SK-N-SH (cell line): ENCODE measurements around the gene THADA. TPM values are rescaled to one million over a fixed set of nuclear protein-coding genes. Genes with fewer than 3 reads are reported as not detected.

ENCODE experiments used
- CTCF ChIA-PET: fragments of 300-600, 350-600 bp; formaldehyde crosslinking; extraction: SDS; loops from one replicate; lab custom pipeline; 2021; lab: Yijun Ruan, JAX
- POLR2A ChIA-PET: fragments of 350-600 bp; sonication (Branson Sonifier 250); formaldehyde crosslinking; extraction: SDS; loops from one replicate; lab custom pipeline; 2020; ENCODE audit warnings: antibody characterized with exemption, inconsistent platforms; lab: Yijun Ruan, JAX
- DNase-seq: peaks from one replicate; pipeline ENCODE4 v3.0.0; 2012
- H2AFZ ChIP-seq: fragments of 200-600 bp; sonication (generic); 2 replicates; pipeline ENCODE4 v1.8.1; 2016; ENCODE audit warnings: antibody characterized with exemption, mild to moderate bottlenecking, low read depth
- H3F3A ChIP-seq: fragments of 200-600 bp; sonication (generic); replicated peaks from 2 replicates; pipeline ENCODE3; 2016; ENCODE audit warnings: antibody characterized with exemption, mild to moderate bottlenecking; ENCODE audit not compliant: insufficient read depth
- H3K27ac ChIP-seq, 2 experiments: fragments of 200-500 bp in 1 of 2; fragments of 200-600 bp in 1 of 2; sonication (Bioruptor generic) in 1 of 2; sonication (generic), shearing (Covaris generic) in 1 of 2; 2 replicates each; pipeline versions ENCODE4 v1.5.1 to v1.6.1; 2014 to 2016; ENCODE audit warnings: low read depth in 2 of 2, inconsistent platforms in 1 of 2, low read length in 1 of 2, mild to moderate bottlenecking in 1 of 2, mixed read lengths in 1 of 2
- H3K27me3 ChIP-seq: fragments of 200-600 bp; sonication (generic), shearing (Covaris generic); 2 replicates; pipeline ENCODE4 v1.6.1; 2016; ENCODE audit warnings: mixed run types; ENCODE audit not compliant: insufficient read depth
- H3K36me3 ChIP-seq, 2 experiments: fragments of 200-500 bp in 1 of 2; fragments of 200-600 bp in 1 of 2; sonication (Bioruptor generic) in 1 of 2; sonication (generic) in 1 of 2; replicated peaks in 1 of 2; 2 replicates each; pipeline versions ENCODE3 to v1.5.1; 2014 to 2016; ENCODE audit warnings: low read length in 1 of 2, mild to moderate bottlenecking in 1 of 2; ENCODE audit not compliant: insufficient read depth in 2 of 2, control insufficient read depth in 1 of 2
- H3K4me1 ChIP-seq, 2 experiments: fragments of 200-500 bp in 1 of 2; fragments of 200-600 bp in 1 of 2; sonication (Bioruptor generic) in 1 of 2; sonication (generic), shearing (Covaris generic) in 1 of 2; 2 replicates each; pipeline versions ENCODE4 v1.5.1 to v1.6.1; 2014 to 2016; ENCODE audit warnings: low read depth in 1 of 2, low read length in 1 of 2, mixed run types in 1 of 2; ENCODE audit not compliant: insufficient read depth in 2 of 2, control insufficient read depth in 1 of 2
- H3K4me2 ChIP-seq: fragments of 200-600 bp; sonication (generic), shearing (Covaris generic); 2 replicates; pipeline ENCODE4 v1.6.1; 2017; ENCODE audit warnings: mixed run types
- H3K4me3 ChIP-seq, 2 experiments: fragments of 200-500 bp in 1 of 2; fragments of 200-600 bp in 1 of 2; sonication (Bioruptor generic) in 1 of 2; sonication (generic), shearing (Covaris generic) in 1 of 2; 2 replicates each; pipeline versions ENCODE4 v1.5.1 to v1.8.1; 2014 to 2016; ENCODE audit warnings: low read depth in 2 of 2, inconsistent platforms in 1 of 2, low read length in 1 of 2, mild to moderate bottlenecking in 1 of 2, mixed read lengths in 1 of 2, moderate library complexity in 1 of 2
- H3K79me2 ChIP-seq: fragments of 200-600 bp; sonication (generic); 2 replicates; pipeline ENCODE4 v1.8.1; 2017; ENCODE audit warnings: mild to moderate bottlenecking; ENCODE audit not compliant: insufficient read depth
- H3K9ac ChIP-seq: fragments of 200-600 bp; sonication (generic); 2 replicates; pipeline ENCODE4 v1.6.1; 2017; ENCODE audit warnings: mixed run types
- H3K9me2 ChIP-seq: fragments of 200-600 bp; sonication (generic); 2 replicates; pipeline ENCODE4 v1.6.1; 2017; ENCODE audit warnings: mixed run types
- H3K9me3 ChIP-seq: fragments of 200-600 bp; sonication (generic); 2 replicates; pipeline ENCODE4 v1.6.1; 2017; ENCODE audit warnings: mixed run types, mild to moderate bottlenecking, moderate library complexity
- H4K20me1 ChIP-seq: fragments of 200-600 bp; sonication (generic); 2 replicates; pipeline ENCODE4 v1.6.1; 2017; ENCODE audit warnings: mild to moderate bottlenecking, mixed run types; ENCODE audit not compliant: insufficient read depth
- CHD2 ChIP-seq: fragments of 150-350 bp; IDR thresholded peaks from 2 replicates; pipeline ENCODE4 v1.6.1; 2018; ENCODE audit warnings: low read length; ENCODE audit not compliant: partially characterized antibody
- EP300 ChIP-seq, 2 experiments: IDR thresholded peaks; 2 replicates each; pipeline versions ENCODE4 v1.4.0 to v1.6.1; 2012; ENCODE audit warnings: borderline replicate concordance in 1 of 2, low read depth in 1 of 2, low read length in 1 of 2
- FOSL2 ChIP-seq: IDR thresholded peaks from 2 replicates; pipeline ENCODE4 v1.4.0; 2012; ENCODE audit warnings: low read depth, mild to moderate bottlenecking, moderate library complexity, borderline replicate concordance
- FOXM1 ChIP-seq: IDR thresholded peaks from 2 replicates; pipeline ENCODE4 v1.4.0; 2012; ENCODE audit warnings: low read depth, mild to moderate bottlenecking
- IRF3 ChIP-seq: fragments of 150-350 bp; IDR thresholded peaks from 2 replicates; pipeline ENCODE4 v1.6.1; 2016; ENCODE audit warnings: mild to moderate bottlenecking, low read depth, low read length
- JUND ChIP-seq: IDR thresholded peaks from 2 replicates; pipeline ENCODE4 v1.4.0; 2012
- MEF2A ChIP-seq: IDR thresholded peaks from 2 replicates; pipeline ENCODE4 v1.4.0; 2012; ENCODE audit warnings: low read depth, borderline replicate concordance
- NFIC ChIP-seq: IDR thresholded peaks from 2 replicates; pipeline ENCODE4 v1.4.0; 2012; ENCODE audit warnings: borderline replicate concordance
- POLR2AphosphoS5 ChIP-seq: IDR thresholded peaks from 2 replicates; pipeline ENCODE4 v1.6.1; 2012; ENCODE audit warnings: low read depth, low read length
- RAD21 ChIP-seq: IDR thresholded peaks from 2 replicates; pipeline ENCODE4 v1.6.1; 2012; ENCODE audit warnings: mild to moderate bottlenecking, low read length
- REST ChIP-seq: IDR thresholded peaks from 2 replicates; pipeline ENCODE4 v1.6.1; 2012; ENCODE audit warnings: mild to moderate bottlenecking, low read depth, low read length, moderate library complexity
- RXRA ChIP-seq: IDR thresholded peaks from 2 replicates; pipeline ENCODE4 v1.4.0; 2012; ENCODE audit warnings: low read depth, mild to moderate bottlenecking, borderline replicate concordance
- SIN3A ChIP-seq: IDR thresholded peaks from 2 replicates; pipeline ENCODE4 v1.6.1; 2012; ENCODE audit warnings: low read depth, mild to moderate bottlenecking, low read length, moderate library complexity, borderline replicate concordance
- TAF1 ChIP-seq: IDR thresholded peaks from 2 replicates; pipeline ENCODE4 v1.6.1; 2012; ENCODE audit warnings: low read depth, mild to moderate bottlenecking, low read length, moderate library complexity, borderline replicate concordance
- TEAD4 ChIP-seq: IDR thresholded peaks from 2 replicates; pipeline ENCODE4 v1.4.0; 2012; ENCODE audit warnings: mild to moderate bottlenecking, borderline replicate concordance; ENCODE audit not compliant: insufficient read depth
- WGBS: methylation state at CpG from one replicate; pipeline ENCODE4 v1.1.6; 2017; ENCODE audit warnings: low lambda C conversion rate; 5-methylcytosine and 5-hydroxymethylcytosine counted together
- polyA plus RNA-seq, 3 experiments: library from polyadenylated mRNA; depleted of rRNA; stranded (reverse); fragments of >200 nt; gene quantifications; 2 replicates each; pipeline ENCODE4 v1.2.3, GENCODE V29; 2012
- TF ChIP-seq, protein P1 (sequence below): IDR thresholded peaks from 2 replicates; pipeline ENCODE4 v1.4.0; 2012; ENCODE audit warnings: low read depth, borderline replicate concordance
- TF ChIP-seq, protein P2 (sequence below): IDR thresholded peaks from 2 replicates; pipeline ENCODE4; 2012

THADA gene
- polyA plus RNA-seq, 1 of the 3 experiments (the other 2 are of a cell fraction) = 25.6 TPM

DNA sequence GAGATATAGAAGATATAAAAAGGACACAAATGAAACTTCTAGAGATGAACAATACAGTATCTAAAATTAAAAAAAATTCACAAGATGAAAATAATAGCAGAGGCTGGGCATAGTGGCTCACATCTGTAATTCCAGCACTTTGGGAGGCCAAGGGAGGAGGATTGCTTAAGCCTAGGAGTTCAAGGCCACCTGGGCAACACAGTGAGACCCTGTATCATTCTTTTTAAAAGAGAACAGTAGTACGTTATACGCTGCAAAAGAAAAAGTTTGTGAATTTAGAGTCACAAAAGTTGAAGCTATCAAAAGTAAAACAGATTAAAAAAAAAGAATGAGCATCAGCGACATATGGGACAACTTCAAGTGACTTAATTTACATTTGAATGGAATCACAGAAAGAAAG is 287.9 kb downstream of the THADA start:
- ChIA-PET POLR2A (no interaction called here), CTCF (interaction anchor here (1.3 kb wide), 2 partner anchors 19 to 79 kb away, joined by 3 read pairs; no protein-coding TSS in a partner anchor)
- 100% methylated on average over 3 of the region's 3 CpGs for WGBS

DNA sequence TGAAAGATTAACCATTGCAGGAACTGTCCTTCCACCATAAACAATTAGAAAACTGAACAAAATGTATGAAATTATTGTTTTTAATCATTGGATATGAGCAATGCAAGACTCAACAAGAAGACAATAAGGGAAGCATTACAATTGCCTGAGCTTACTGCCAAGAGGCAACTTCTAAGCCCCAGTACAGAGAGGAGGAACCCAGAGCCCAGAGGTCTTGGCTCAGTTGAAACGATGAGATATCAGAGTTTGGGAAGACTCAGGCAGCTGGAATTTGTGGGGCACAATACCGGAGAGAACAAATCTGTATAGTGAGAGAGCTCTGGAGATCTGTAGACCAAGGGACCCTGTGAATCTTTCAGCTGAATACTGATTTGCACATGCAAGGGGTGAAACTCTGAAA is 288.8 kb downstream of the THADA start:
- ChIA-PET CTCF (interaction anchor here (1.1 to 1.5 kb wide), 4 partner anchors 13 to 177 kb away, joined by 3 to 4 read pairs (median 4); no protein-coding TSS in a partner anchor), POLR2A (no interaction called here)
- no peak for DNase-seq
- Histone ChIP-seq H3K27me3 (no peaks in the 10 kb centered on the region), H3K9ac (no peak overlapping the region), H3K4me1 (peaks cover 0 to 4% of the 10 kb centered on the region in 2 experiments; a peak in 2 of 4 replicates), H3K9me2 (no peaks in the 10 kb centered on the region), H3K79me2 (no peaks in the 10 kb centered on the region), H3F3A (peaks cover 12% of the 10 kb centered on the region), H4K20me1 (no peaks in the 10 kb centered on the region), H3K4me3 (no peak overlapping the region), H3K4me2 (no peak overlapping the region), H3K27ac (no peak overlapping the region), H3K36me3 (peaks cover 0 to 3% of the 10 kb centered on the region in 2 experiments), H3K9me3 (no peaks in the 10 kb centered on the region), H2AFZ (no peak overlapping the region)
- WGBS = 84% methylated on average over 2 of the region's 2 CpGs
- TF ChIP-seq SIN3A = no peak
- TF ChIP-seq CHD2 = no peak
- no peak for TF ChIP-seq TAF1
- no peak for TF ChIP-seq JUND
- TF ChIP-seq, protein P1, sequence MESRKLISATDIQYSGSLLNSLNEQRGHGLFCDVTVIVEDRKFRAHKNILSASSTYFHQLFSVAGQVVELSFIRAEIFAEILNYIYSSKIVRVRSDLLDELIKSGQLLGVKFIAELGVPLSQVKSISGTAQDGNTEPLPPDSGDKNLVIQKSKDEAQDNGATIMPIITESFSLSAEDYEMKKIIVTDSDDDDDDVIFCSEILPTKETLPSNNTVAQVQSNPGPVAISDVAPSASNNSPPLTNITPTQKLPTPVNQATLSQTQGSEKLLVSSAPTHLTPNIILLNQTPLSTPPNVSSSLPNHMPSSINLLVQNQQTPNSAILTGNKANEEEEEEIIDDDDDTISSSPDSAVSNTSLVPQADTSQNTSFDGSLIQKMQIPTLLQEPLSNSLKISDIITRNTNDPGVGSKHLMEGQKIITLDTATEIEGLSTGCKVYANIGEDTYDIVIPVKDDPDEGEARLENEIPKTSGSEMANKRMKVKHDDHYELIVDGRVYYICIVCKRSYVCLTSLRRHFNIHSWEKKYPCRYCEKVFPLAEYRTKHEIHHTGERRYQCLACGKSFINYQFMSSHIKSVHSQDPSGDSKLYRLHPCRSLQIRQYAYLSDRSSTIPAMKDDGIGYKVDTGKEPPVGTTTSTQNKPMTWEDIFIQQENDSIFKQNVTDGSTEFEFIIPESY = no peak
- TF ChIP-seq RXRA = no peak
- TF ChIP-seq, protein P2, sequence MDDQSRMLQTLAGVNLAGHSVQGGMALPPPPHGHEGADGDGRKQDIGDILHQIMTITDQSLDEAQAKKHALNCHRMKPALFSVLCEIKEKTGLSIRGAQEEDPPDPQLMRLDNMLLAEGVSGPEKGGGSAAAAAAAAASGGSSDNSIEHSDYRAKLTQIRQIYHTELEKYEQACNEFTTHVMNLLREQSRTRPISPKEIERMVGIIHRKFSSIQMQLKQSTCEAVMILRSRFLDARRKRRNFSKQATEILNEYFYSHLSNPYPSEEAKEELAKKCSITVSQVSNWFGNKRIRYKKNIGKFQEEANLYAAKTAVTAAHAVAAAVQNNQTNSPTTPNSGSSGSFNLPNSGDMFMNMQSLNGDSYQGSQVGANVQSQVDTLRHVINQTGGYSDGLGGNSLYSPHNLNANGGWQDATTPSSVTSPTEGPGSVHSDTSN = no peak
- TF ChIP-seq IRF3 = no peak
- TF ChIP-seq REST = no peak
- no peak for TF ChIP-seq EP300 (IDR thresholded peaks at IDR 0.05; ENCODE audit: borderline replicate concordance in 1 of 2, low read depth in 1 of 2, low read length in 1 of 2)
- no peak for TF ChIP-seq POLR2AphosphoS5
- no peak for TF ChIP-seq MEF2A
- TF ChIP-seq TEAD4 = no peak

More for the DNA sequence above, 287.9 kb downstream of the THADA start:
- Histone ChIP-seq H3K9me3 (no peaks in the 10 kb centered on the region), H3K4me3 (no peak overlapping the region), H3K27ac (no peak overlapping the region), H3K36me3 (peaks cover 0 to 3% of the 10 kb centered on the region in 2 experiments), H3K4me1 (peaks cover 8% of the 10 kb centered on the region in 2 experiments), H3K9me2 (no peaks in the 10 kb centered on the region), H3K79me2 (no peaks in the 10 kb centered on the region), H4K20me1 (no peaks in the 10 kb centered on the region), H3K4me2 (no peak overlapping the region), H3K27me3 (no peaks in the 10 kb centered on the region), H3K9ac (no peak overlapping the region), H2AFZ (no peak overlapping the region), H3F3A (peaks cover 18% of the 10 kb centered on the region)
- DNase-seq = no peak
- no peak for TF ChIP-seq CHD2
- TF ChIP-seq FOXM1 = no peak
- TF ChIP-seq FOSL2 = no peak
- TF ChIP-seq, protein P2 = no peak
- TF ChIP-seq POLR2AphosphoS5 = no peak
- TF ChIP-seq SIN3A = no peak
- TF ChIP-seq TEAD4 = no peak
- no peak for TF ChIP-seq NFIC
- TF ChIP-seq RAD21 = no peak
